ENCODE results near the gene FOXD4L1.
"Not testable (repeated sequence)": the region's sequence is repeated elsewhere in the genome, so short reads cannot be mapped to it uniquely, and the experiment has no call there.

The FOXD4L1 gene

DNA sequence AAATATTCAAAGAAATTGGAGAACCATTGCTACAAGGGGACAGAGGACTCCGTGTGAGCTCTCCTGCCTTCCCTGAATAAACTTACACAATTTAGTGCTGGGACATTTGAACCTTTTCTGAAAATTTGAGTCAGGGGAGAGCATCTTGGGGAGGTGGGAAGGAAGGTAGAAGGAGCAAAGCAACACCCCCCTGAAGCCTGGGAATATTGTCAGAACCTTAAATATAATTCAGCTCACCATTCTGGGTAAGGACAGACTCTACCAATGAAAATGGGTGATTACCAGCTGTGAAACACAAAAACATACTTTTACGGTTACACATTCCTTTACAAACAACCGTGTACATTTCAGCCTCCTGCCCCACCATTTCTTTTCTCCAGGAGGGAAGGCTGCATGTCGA is at the start of gene FOXD4L1:
Gene FOXD4L1 (plus strand): TSS at position 301 of the 400 bp plus-strand sequence. CDS start 592 bp downstream, outside the sequence.
- H3K27ac ChIP-seq, H3K9ac ChIP-seq, H3K36me3 ChIP-seq, H3K4me3 ChIP-seq: not testable (repeated sequence)
- H3K27me3 ChIP-seq = peaks cover 42 to 53% (median 48%) of the 10 kb centered on the region in 11 experiments
- H3K4me1 ChIP-seq = peaks cover 0 to 13% (median 8%) of the 10 kb centered on the region in 10 experiments; a peak in 16 of 20 replicates
- H4K20me1 ChIP-seq = peaks cover 0 to 32% (median 15%) of the 10 kb centered on the region in 11 experiments; a peak in 15 of 22 replicates
- H3K9me3 ChIP-seq (replicated peaks in 1 of 11) = peaks cover 12 to 15% (median 15%) of the 10 kb centered on the region in 11 experiments
- H3K4me2 ChIP-seq = peak within 1 kb of the TSS in 1 of 11 experiments; percentile 14; a peak in 1 of 22 replicates

DNA sequence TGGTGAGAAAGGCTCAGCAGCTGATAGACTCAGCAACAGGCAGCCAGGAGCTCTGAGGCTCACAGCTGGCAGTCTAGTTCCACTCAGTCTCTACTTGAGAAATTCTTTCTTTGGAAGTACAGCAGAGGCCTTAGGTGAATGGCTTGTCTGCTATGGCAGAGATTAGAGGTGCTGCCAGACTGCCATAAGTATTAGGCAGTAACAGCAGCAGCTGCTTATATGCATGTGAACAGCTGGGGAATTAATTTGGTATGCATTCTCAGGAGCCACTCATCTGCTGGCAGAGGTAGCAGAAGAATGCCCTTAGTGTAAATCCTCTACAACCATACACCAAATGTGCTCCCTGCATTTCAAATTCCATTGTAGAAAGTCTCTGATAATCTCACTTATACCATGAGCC is 32.7 kb upstream of the FOXD4L1 start:
- H3K4me1 ChIP-seq; H3K9ac ChIP-seq; H4K20me1 ChIP-seq; H3K27ac ChIP-seq; H3K4me3 ChIP-seq; H3K27me3 ChIP-seq; H3K36me3 ChIP-seq; H3K9me3 ChIP-seq (replicated peaks in 1 of 11); H3K4me2 ChIP-seq: not testable (repeated sequence)

DNA sequence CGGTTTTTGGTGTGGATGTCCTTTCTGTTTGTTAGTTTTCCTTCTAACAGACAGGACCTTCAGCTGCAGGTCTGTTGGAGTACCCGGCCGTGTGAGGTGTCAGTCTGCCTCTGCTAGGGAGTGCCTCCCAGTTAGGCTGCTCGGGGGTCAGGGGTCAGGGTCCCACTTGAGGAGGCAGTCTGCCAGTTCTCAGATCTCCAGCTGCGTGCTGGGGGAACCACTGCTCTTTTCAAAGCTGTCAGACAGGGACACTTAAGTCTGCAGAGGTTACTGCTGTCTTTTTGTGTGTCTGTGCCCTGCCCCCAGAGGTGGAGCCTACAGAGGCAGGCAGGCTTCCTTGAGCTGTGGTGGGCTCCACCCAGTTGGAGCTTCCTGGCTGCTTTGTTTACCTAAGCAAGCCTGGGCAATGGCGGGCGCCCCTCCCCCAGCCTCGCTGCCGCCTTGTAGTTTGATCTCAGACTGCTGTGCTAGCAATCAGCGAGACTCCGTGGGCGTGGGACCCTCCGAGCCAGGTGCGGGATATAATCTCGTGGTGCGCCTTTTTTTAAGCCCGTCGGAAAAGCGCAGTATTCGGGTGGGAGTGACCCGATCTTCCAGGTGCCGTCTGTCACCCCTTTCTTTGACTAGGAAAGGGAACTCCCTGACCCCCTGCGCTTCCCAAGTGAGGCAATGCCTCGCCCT is 21.6 kb upstream of the FOXD4L1 start:
- not testable (repeated sequence) for H3K9me3 ChIP-seq (replicated peaks in 1 of 11); H3K36me3 ChIP-seq; H3K27me3 ChIP-seq; H4K20me1 ChIP-seq; H3K4me3 ChIP-seq; H3K9ac ChIP-seq; H3K4me1 ChIP-seq; H3K27ac ChIP-seq; H3K4me2 ChIP-seq

DNA sequence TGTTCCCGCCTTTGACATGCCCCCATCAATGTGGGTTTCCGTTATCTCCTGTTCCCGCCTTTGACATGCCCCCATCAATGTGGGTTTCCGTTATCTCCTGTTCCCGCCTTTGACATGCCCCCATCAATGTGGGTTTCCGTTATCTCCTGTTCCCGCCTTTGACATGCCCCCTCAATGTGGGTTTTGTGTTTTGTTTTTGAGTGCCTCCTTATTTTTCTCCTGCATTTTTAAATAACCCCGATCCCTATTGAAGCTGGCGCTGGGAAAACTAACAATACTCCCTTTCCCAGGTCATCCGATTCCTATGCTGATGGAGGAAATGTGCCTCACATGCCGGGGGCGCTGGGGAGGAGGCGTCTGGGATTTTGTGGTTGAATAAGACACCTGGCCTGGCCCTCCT is 1.9 kb upstream of the FOXD4L1 start:
- peaks cover 26 to 35% (median 29%) of the 10 kb centered on the region in 11 experiments for H3K27me3 ChIP-seq
- not testable (repeated sequence) for H3K9me3 ChIP-seq (replicated peaks in 1 of 11); H3K4me2 ChIP-seq; H3K9ac ChIP-seq; H3K4me1 ChIP-seq; H3K36me3 ChIP-seq; H3K4me3 ChIP-seq; H3K27ac ChIP-seq
- peaks cover 0 to 17% (median 4%) of the 10 kb centered on the region in 11 experiments; a peak in 8 of 22 replicates for H4K20me1 ChIP-seq

DNA sequence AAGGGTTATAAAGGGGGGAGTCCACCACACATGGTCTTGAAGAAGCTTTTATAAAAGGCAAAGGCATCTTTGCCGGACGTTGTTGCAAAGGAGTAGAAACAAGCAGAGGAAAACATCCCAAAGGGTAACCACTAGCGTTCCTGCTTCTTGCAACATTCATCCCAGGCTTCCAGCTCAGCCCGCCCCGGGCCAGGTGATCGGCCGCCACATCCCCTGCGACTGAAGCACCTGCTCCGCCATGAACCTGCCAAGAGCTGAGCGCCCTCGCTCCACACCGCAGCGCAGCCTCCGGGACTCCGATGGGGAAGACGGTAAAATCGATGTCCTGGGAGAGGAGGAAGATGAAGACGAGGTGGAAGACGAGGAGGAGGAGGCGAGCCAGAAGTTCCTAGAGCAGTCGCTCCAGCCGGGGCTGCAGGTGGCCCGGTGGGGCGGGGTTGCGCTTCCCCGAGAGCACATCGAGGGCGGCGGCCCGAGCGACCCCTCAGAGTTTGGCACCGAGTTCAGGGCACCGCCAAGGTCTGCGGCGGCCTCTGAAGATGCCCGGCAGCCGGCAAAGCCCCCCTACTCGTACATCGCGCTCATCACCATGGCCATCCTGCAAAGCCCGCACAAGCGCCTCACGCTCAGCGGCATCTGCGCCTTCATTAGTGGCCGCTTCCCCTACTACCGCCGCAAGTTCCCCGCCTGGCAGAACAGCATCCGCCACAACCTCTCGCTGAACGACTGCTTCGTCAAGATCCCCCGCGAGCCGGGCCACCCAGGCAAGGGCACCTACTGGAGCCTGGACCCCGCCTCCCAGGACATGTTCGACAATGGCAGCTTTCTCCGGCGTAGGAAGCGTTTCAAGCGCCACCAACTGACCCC is 787 bp downstream of the FOXD4L1 start:
- Histone ChIP-seq H3K27me3 (peaks cover 51 to 62% (median 56%) of the 10 kb centered on the region in 11 experiments), H3K4me2 (peak overlapping the region in 1 of 11 experiments; percentile 14; a peak in 1 of 22 replicates), H3K9me3 (replicated peaks in 1 of 11) (peaks cover 19 to 24% (median 24%) of the 10 kb centered on the region in 11 experiments), H3K4me1 (peaks cover 0 to 17% (median 9%) of the 10 kb centered on the region in 10 experiments; a peak in 16 of 20 replicates), H4K20me1 (peaks cover 0 to 41% (median 21%) of the 10 kb centered on the region in 11 experiments; a peak in 15 of 22 replicates)
- H3K9ac ChIP-seq, H3K4me3 ChIP-seq, H3K27ac ChIP-seq, H3K36me3 ChIP-seq: not testable (repeated sequence)

DNA sequence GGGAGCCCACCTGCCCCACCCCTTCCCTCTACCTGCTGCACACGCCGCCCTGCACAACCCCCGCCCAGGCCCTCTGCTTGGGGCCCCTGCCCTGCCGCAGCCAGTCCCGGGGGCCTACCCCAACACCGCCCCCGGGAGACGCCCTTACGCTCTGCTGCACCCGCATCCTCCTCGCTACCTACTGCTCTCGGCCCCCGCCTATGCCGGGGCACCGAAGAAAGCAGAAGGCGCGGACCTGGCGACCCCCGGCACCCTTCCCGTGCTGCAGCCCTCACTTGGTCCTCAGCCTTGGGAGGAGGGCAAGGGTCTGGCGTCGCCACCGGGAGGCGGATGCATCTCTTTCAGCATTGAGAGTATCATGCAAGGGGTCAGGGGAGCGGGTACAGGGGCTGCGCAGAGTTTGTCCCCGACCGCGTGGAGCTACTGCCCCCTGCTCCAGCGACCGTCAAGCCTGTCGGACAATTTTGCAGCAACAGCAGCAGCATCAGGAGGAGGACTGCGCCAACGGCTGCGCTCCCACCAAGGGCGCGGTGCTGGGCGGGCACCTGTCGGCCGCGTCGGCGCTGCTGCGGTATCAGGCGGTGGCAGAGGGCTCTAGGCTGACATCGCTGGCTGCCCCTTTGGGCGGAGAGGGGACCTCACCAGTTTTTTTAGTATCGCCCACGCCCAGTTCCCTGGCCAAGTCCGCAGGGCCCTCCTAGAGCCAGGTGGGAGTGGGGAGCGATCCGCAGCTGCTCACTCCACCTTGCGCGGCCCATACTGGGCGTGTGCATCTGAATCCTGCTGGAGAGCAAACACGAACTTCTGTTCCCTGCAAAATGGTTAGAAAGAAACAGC is 1.6 kb downstream of the FOXD4L1 start:
- Histone ChIP-seq H3K4me3 (0 out of 20 replicates have a peak overlapping the region, but pooled peaks of 1 of the 10 experiments have one; percentile 28), H3K27me3 (peaks cover 53 to 67% (median 62%) of the 10 kb centered on the region in 11 experiments), H3K4me1 (peaks cover 0 to 17% (median 9%) of the 10 kb centered on the region in 10 experiments; a peak in 16 of 20 replicates), H4K20me1 (peaks cover 0 to 41% (median 21%) of the 10 kb centered on the region in 11 experiments; a peak in 15 of 22 replicates), H3K4me2 (peak overlapping the region; percentile 11 to 60 (median 51); a peak in 17 of 22 replicates), H3K9me3 (replicated peaks in 1 of 11) (peaks cover 19 to 25% (median 24%) of the 10 kb centered on the region in 11 experiments)
- H3K27ac ChIP-seq, H3K36me3 ChIP-seq, H3K9ac ChIP-seq: not testable (repeated sequence)

DNA sequence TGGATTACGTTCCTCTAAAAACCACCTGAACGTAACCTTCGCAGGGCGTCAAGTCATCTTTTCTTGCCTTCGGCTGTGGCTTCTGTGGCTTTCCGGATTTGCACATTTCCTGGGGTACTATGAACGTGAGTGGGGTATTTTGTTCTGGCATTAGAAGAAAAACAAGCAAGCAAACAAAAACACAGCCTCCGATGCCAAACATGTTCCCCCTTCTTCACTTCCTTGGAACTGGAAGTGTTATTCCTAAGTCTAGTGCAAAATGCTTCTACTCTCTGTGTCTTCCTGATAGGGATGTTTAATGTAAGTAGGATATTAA is 2.2 kb downstream of the FOXD4L1 start:
- H3K27ac ChIP-seq, H3K36me3 ChIP-seq, H3K9ac ChIP-seq: not testable (repeated sequence)
- Histone ChIP-seq H4K20me1 (peaks cover 0 to 41% (median 21%) of the 10 kb centered on the region in 11 experiments; a peak in 15 of 22 replicates), H3K9me3 (replicated peaks in 1 of 11) (peaks cover 19 to 25% (median 24%) of the 10 kb centered on the region in 11 experiments), H3K4me3 (0 out of 20 replicates have a peak overlapping the region, but pooled peaks of 1 of the 10 experiments have one; percentile 28), H3K27me3 (peaks cover 55 to 73% (median 67%) of the 10 kb centered on the region in 11 experiments), H3K4me2 (peak overlapping the region; percentile 11 to 60 (median 51); a peak in 17 of 22 replicates), H3K4me1 (peaks cover 0 to 17% (median 9%) of the 10 kb centered on the region in 10 experiments; a peak in 16 of 20 replicates)

DNA sequence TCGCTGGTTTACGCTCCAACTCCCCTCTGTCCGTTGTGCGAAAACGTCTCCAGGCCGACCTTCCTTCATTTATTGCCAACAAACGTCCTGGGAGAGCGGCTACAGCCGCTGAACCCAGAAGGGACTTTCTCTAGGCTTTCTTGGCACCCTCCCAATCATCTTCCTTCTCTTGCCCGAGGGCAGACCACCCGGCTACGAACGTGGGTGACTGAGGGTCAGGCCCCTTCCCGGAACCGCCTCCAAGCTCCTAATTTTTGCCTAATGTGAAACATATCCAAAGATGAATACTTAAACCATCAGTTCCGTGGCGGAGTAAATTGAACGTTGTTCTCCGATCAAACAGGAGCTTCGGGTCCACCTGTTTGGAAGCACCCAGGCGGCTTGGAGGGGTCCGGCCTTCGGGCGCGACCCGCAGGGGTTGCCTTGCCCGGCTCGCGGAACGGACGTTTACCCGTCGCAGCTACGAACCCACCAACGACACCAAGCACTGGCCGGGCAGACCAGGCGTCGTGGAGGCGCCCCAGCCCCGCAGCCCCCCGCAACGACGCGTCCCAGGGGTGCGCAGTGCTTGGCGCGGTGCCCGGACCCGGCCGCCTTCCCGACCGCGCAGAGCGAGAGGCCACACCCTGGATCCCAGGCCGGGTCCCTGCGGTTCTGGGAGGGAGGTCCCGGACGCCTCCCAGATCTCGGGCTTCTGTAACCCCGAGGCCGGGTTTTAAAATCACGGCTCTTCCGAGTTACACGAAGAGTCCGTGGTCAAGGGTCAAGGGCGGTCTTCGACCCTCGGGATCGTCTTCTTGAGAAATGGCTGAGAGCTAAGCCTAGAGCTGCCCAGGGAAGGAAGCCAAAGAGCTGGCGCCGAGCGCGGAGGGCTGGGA is 4.0 kb downstream of the FOXD4L1 start:
- H3K9ac ChIP-seq, H3K36me3 ChIP-seq, H3K27ac ChIP-seq: not testable (repeated sequence)
- H3K4me3 ChIP-seq = peak overlapping the region in 9 of 10 experiments; percentile 27 to 59 (median 47); a peak in 16 of 20 replicates
- H3K4me2 ChIP-seq = peak overlapping the region; percentile 36 to 88 (median 59); a peak in 16 of 22 replicates
- H4K20me1 ChIP-seq = peaks cover 0 to 41% (median 21%) of the 10 kb centered on the region in 11 experiments; a peak in 15 of 22 replicates
- H3K4me1 ChIP-seq = peaks cover 0 to 17% (median 9%) of the 10 kb centered on the region in 10 experiments; a peak in 16 of 20 replicates
- H3K9me3 ChIP-seq (replicated peaks in 1 of 11) = peaks cover 19 to 25% (median 24%) of the 10 kb centered on the region in 11 experiments
- H3K27me3 ChIP-seq = peaks cover 55 to 82% (median 76%) of the 10 kb centered on the region in 11 experiments

DNA sequence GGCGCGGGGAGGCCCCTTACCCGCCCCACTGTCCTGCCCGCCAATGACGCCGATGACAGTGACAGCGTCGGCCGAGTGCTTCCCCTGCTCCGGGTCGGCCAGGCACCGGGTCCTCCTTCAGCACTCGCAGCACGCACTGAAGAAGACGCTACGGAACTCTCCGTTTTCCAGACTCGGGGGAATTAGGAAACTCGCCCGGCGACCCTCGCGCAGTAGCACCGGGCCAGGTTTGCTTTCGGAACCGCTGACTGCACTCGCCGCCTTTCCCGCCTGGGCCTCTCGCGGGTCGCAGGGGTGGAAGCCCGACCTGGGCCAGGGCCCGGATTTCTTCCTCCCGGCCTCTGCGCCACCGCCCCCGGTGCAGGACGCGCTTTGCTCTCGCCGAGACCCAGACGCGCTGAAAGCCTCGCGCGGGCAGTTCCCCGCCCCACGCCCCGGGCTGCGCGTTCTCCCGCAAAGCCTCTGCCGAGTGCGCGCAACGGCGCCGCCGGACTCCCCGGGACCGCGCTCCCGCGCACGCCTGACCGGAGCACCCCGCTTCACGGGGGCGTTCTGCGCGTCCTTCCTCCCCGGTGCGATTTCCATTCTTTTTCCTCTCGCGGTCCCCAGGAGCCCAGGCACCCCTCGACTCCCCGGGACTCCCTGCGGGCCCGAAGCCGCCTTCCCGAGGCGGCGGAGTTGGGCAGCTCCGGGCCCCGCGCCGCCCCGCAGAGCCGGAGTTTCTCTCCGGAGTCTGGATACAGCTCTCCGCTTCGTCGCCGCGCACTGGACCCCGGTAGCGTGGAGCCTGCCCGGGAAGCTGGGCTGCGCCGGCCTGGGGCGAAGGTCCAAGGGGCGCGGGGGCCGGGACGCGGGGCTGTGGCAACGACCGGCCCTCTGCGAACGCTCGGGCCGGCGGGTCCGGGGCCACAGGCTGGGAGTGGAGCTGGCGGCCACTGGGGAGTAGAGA is 4.9 kb downstream of the FOXD4L1 start:
- peaks cover 19 to 25% (median 24%) of the 10 kb centered on the region in 11 experiments for H3K9me3 ChIP-seq (replicated peaks in 1 of 11)
- peaks cover 0 to 17% (median 9%) of the 10 kb centered on the region in 10 experiments; a peak in 16 of 20 replicates for H3K4me1 ChIP-seq
- peak overlapping the region; percentile 36 to 88 (median 59) for H3K4me2 ChIP-seq
- not testable (repeated sequence) for H3K9ac ChIP-seq, H3K27ac ChIP-seq, H3K36me3 ChIP-seq
- peak overlapping the region; percentile 27 to 59 (median 47); a peak in 18 of 20 replicates for H3K4me3 ChIP-seq
- H4K20me1 ChIP-seq = peaks cover 0 to 41% (median 21%) of the 10 kb centered on the region in 11 experiments; a peak in 15 of 22 replicates
- H3K27me3 ChIP-seq = peaks cover 55 to 90% (median 84%) of the 10 kb centered on the region in 11 experiments

DNA sequence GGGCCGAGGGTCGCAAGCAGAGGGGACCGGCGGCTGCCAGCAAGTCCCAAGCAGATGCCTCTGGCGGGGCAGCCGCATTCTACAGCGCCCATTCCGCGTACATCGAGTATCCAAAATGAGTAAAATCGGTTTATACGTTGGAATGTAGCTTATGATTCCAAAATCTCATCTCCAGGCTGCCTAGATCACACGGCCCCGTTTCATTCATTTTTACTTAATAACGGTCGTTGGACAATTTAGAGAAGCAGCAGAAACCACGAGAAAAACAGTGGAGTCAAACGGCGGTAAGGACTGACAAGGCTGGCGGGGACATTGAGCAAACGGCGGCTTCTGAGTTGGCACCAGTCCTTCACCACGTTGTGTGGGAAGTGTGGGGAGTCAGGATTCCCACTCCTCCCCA is 5.6 kb downstream of the FOXD4L1 start:
- H3K9ac ChIP-seq, H3K27ac ChIP-seq, H3K36me3 ChIP-seq: not testable (repeated sequence)
- H4K20me1 ChIP-seq = peaks cover 0 to 35% (median 21%) of the 10 kb centered on the region in 11 experiments; a peak in 15 of 22 replicates
- H3K9me3 ChIP-seq (replicated peaks in 1 of 11) = peaks cover 19 to 25% (median 24%) of the 10 kb centered on the region in 11 experiments
- H3K27me3 ChIP-seq = peaks cover 50 to 83% (median 78%) of the 10 kb centered on the region in 11 experiments
- peaks cover 0 to 17% (median 9%) of the 10 kb centered on the region in 10 experiments; a peak in 16 of 20 replicates for H3K4me1 ChIP-seq
- peak overlapping the region in 3 of 10 experiments; percentile 45 to 59 (median 50); a peak in 5 of 20 replicates for H3K4me3 ChIP-seq
- peak overlapping the region in 4 of 11 experiments; percentile 59 to 88 (median 82); a peak in 5 of 22 replicates for H3K4me2 ChIP-seq
